ENCODE data around the gene BBS9.

The BBS9 gene

GRCh38 chr7:33099154-33099940 lies 30.0 kb upstream of the BBS9 start:
- TF ChIP-seq POLR2AphosphoS5 (IDR thresholded peaks at IDR 0.05; ENCODE audit: low read depth, low read length) = no peak
- TF ChIP-seq SPI1 (IDR thresholded peaks at IDR 0.05; ENCODE audit: low read depth, low read length) = peak; percentile 48; the same call in 1 of the 2 replicates
- TF ChIP-seq PAX5 (IDR thresholded peaks at IDR 0.05; ENCODE audit: insufficient read depth, low read length, severe bottlenecking) = no peak
- no peak for TF ChIP-seq POU2F2 (IDR thresholded peaks at IDR 0.05; ENCODE audit: low read depth, low read length)
- FAIRE-seq (peak; percentile 13), DNase-seq (ENCODE audit: insufficient read length, low spot score) (no peak)

- TF ChIP-seq POLR2AphosphoS5 (IDR thresholded peaks at IDR 0.05; ENCODE audit: low read depth, low read length) = no peak
- no peak for TF ChIP-seq POU2F2 (IDR thresholded peaks at IDR 0.05; ENCODE audit: low read depth, low read length)
- TF ChIP-seq POLR2A (IDR thresholded peaks at IDR 0.05; ENCODE audit: low read depth, low read length) = no peak
- no peak for TF ChIP-seq SPI1 (IDR thresholded peaks at IDR 0.05; ENCODE audit: low read depth, low read length)
- TF ChIP-seq TAF1 (IDR thresholded peaks at IDR 0.05; ENCODE audit: low read depth, low read length) = no peak
- no peak for TF ChIP-seq PAX5 (IDR thresholded peaks at IDR 0.05; ENCODE audit: insufficient read depth, low read length, severe bottlenecking)
- FAIRE-seq (no peak), DNase-seq (ENCODE audit: insufficient read length, low spot score) (no peak)
Measured at GRCh38 chr7:33100770-33101169, 28.6 kb upstream of the BBS9 start.

DNA sequence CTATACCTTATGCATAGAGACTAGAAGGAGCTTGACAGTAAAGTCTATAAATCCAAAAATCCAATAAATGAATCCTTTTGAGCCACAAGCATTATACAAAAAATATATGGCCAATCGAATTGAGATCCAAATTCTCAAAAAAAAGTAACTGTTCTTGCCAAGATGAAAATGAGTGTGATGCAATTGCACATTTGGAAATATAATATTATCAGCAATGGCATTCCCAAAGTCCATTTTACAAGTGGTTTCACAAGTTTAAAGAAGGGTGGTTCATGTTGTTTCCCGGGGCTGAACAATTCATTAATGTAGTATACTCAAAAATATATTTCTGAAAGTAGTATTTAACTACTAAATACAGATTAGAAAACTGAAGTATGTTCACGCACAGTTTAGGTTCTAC lies 27.5 kb upstream of the BBS9 start:
- DNase-seq (ENCODE audit: insufficient read length, low spot score) (no peak), FAIRE-seq (no peak)
- no peak for TF ChIP-seq PAX5 (IDR thresholded peaks at IDR 0.05; ENCODE audit: insufficient read depth, low read length, severe bottlenecking)
- TF ChIP-seq POU2F2 (IDR thresholded peaks at IDR 0.05; ENCODE audit: low read depth, low read length) = no peak
- no peak for TF ChIP-seq TAF1 (IDR thresholded peaks at IDR 0.05; ENCODE audit: low read depth, low read length)
- TF ChIP-seq POLR2A (IDR thresholded peaks at IDR 0.05; ENCODE audit: low read depth, low read length) = no peak
- TF ChIP-seq SPI1 (IDR thresholded peaks at IDR 0.05; ENCODE audit: low read depth, low read length) = no peak
- TF ChIP-seq POLR2AphosphoS5 (IDR thresholded peaks at IDR 0.05; ENCODE audit: low read depth, low read length) = no peak

GRCh38 chr7:33107136-33108066 lies 22.0 kb upstream of the BBS9 start:
- DNase-seq (ENCODE audit: insufficient read length, low spot score) (no peak), FAIRE-seq (peak; percentile 85)
- TF ChIP-seq PAX5 (IDR thresholded peaks at IDR 0.05; ENCODE audit: insufficient read depth, low read length, severe bottlenecking) = no peak
- TF ChIP-seq SPI1 (IDR thresholded peaks at IDR 0.05; ENCODE audit: low read depth, low read length) = no peak
- no peak for TF ChIP-seq POLR2A (IDR thresholded peaks at IDR 0.05; ENCODE audit: low read depth, low read length)
- no peak for TF ChIP-seq POLR2AphosphoS5 (IDR thresholded peaks at IDR 0.05; ENCODE audit: low read depth, low read length)
- no peak for TF ChIP-seq POU2F2 (IDR thresholded peaks at IDR 0.05; ENCODE audit: low read depth, low read length)
- TF ChIP-seq TAF1 (IDR thresholded peaks at IDR 0.05; ENCODE audit: low read depth, low read length) = no peak

GRCh38 chr7:33108554-33109004 lies 20.8 kb upstream of the BBS9 start:
- FAIRE-seq (peak; percentile 23), DNase-seq (ENCODE audit: insufficient read length, low spot score) (no peak)
- TF ChIP-seq PAX5 (IDR thresholded peaks at IDR 0.05; ENCODE audit: insufficient read depth, low read length, severe bottlenecking) (no peak), POLR2A (IDR thresholded peaks at IDR 0.05; ENCODE audit: low read depth, low read length) (no peak), POU2F2 (IDR thresholded peaks at IDR 0.05; ENCODE audit: low read depth, low read length) (no peak), TAF1 (IDR thresholded peaks at IDR 0.05; ENCODE audit: low read depth, low read length) (no peak), SPI1 (IDR thresholded peaks at IDR 0.05; ENCODE audit: low read depth, low read length) (no peak), POLR2AphosphoS5 (IDR thresholded peaks at IDR 0.05; ENCODE audit: low read depth, low read length) (no peak)

- FAIRE-seq = peak; percentile 89
- TF ChIP-seq POLR2AphosphoS5 (IDR thresholded peaks at IDR 0.05; ENCODE audit: low read depth, low read length) (no peak), POU2F2 (IDR thresholded peaks at IDR 0.05; ENCODE audit: low read depth, low read length) (no peak), POLR2A (IDR thresholded peaks at IDR 0.05; ENCODE audit: low read depth, low read length) (peak; percentile 50; the same call in 1 of the 2 replicates), SPI1 (IDR thresholded peaks at IDR 0.05; ENCODE audit: low read depth, low read length) (peak; percentile 36; the same call in 1 of the 2 replicates), TAF1 (IDR thresholded peaks at IDR 0.05; ENCODE audit: low read depth, low read length) (peak; percentile 45; the same call in 1 of the 2 replicates), PAX5 (IDR thresholded peaks at IDR 0.05; ENCODE audit: insufficient read depth, low read length, severe bottlenecking) (no peak)
Measured at GRCh38 chr7:33109005-33109757, 20.2 kb upstream of the BBS9 start, which contains the start of gene RP9. TSS of gene RP9 (minus strand) at chr7:33109404. CDS start at chr7:33109372, 32 bp downstream.

DNA sequence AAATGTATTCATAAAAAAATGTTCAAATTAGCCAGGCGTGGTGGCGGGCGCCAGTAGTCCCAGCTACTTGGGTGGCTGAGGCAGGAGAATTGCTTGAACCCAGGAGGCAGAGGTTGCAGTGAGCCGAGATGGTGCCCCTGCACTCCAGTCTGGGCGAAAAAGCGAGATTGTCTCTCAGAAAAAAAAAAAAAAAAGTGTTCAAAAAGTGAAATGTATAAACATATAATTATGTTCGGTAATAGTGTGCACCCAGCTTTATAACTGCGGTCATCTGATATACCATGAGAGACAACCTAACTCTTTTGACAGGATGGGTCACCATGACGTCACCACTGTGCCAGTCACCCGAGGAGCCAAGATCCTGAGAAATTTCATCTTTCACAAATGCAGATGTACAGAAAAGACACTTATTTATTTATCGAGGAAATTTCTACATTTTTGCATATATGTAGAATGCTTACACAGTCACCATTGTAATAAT lies 19.6 kb upstream of the BBS9 start:
- TF ChIP-seq TAF1 (IDR thresholded peaks at IDR 0.05; ENCODE audit: low read depth, low read length) (no peak), POLR2A (IDR thresholded peaks at IDR 0.05; ENCODE audit: low read depth, low read length) (no peak), PAX5 (IDR thresholded peaks at IDR 0.05; ENCODE audit: insufficient read depth, low read length, severe bottlenecking) (no peak), POLR2AphosphoS5 (IDR thresholded peaks at IDR 0.05; ENCODE audit: low read depth, low read length) (no peak), SPI1 (IDR thresholded peaks at IDR 0.05; ENCODE audit: low read depth, low read length) (no peak), POU2F2 (IDR thresholded peaks at IDR 0.05; ENCODE audit: low read depth, low read length) (no peak)
- DNase-seq (ENCODE audit: insufficient read length, low spot score) (no peak), FAIRE-seq (no peak)

More at GRCh38 chr7:33109005-33109757, 20.2 kb upstream of the BBS9 start, which contains the start of gene RP9:
- peak; percentile 75 for DNase-seq (ENCODE audit: insufficient read length, low spot score)

- FAIRE-seq (no peak), DNase-seq (ENCODE audit: insufficient read length, low spot score) (no peak)
- TF ChIP-seq PAX5 (IDR thresholded peaks at IDR 0.05; ENCODE audit: insufficient read depth, low read length, severe bottlenecking) (no peak), POLR2AphosphoS5 (IDR thresholded peaks at IDR 0.05; ENCODE audit: low read depth, low read length) (no peak), POU2F2 (IDR thresholded peaks at IDR 0.05; ENCODE audit: low read depth, low read length) (no peak), TAF1 (IDR thresholded peaks at IDR 0.05; ENCODE audit: low read depth, low read length) (no peak), POLR2A (IDR thresholded peaks at IDR 0.05; ENCODE audit: low read depth, low read length) (no peak), SPI1 (IDR thresholded peaks at IDR 0.05; ENCODE audit: low read depth, low read length) (no peak)
Measured at GRCh38 chr7:33111614-33112013, 17.8 kb upstream of the BBS9 start.

Data from GM12891 (cell line).